ENCODE measurements around the gene POLR2E. TPM values are rescaled to one million over a fixed set of nuclear protein-coding genes. Genes with fewer than 3 reads are reported as not detected.

Gene POLR2E
- total and polyA plus RNA-seq, 9 of the 15 experiments (the other 6 are each of a cell fraction or from before 2014, with no cell fraction given): 3.4 to 413 (median 244) TPM

DNA sequence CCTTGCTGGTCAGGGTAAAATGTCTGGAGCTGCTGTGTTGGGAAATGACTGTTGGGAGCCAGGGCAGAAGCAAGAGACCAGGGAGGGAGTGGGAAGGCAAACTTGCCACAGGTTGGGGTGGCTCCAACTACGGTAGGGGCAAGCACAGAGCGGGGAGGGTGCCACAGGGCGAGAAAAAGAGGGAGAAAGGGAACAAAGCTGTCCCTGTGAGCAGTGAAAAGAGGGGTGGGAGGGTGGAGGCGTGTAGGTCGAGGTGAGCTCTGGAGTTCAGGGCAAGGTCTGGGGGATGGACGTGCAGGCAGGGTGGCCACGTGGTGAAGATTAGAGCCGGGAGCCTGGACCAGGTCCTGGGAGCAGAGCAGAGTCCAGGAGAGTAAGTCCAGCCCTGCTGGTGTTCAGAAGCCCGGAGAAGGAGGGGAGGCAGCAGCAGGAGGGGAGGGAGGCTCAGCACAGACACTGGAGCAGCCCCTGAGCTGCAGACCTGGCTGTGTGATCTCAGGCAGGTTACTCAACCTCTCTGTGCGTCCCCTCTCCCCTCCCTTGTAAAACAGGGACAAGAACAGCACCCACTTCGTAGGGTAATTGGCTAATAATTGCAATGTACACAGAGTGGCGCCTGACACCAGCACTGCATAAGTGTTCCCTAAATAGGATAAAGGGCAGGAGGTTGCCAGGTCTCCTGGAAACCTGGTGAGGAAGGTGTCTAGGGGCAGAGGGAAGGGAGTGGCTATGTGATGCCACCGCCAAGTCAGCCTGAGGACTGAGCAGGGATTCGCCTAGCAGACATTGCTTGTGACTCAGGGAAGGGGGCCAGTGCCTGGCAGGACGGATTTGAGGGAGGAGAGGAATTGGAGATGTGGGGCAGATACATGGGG, 3.2 kb upstream of the POLR2E start:
- CTCF ChIA-PET (ENCODE audit: low intra/inter-chr PET ratio): no interaction called here
- Histone ChIP-seq H2AFZ (ENCODE audit: low read depth, low read length) (peak overlapping the region; percentile 80), H3K9ac (ENCODE audit: insufficient read depth in 1 of 2, low read depth in 2 of 2, low read length in 2 of 2) (peak overlapping the region; percentile 39 to 75), H3K9me1 (ENCODE audit: control insufficient read depth, insufficient read depth, low read length) (no peaks in the 10 kb centered on the region), H3K27me3 (ENCODE audit: control insufficient read depth in 2 of 2, insufficient read depth in 2 of 2, low read length in 2 of 2) (no peaks in the 10 kb centered on the region), H3K79me2 (ENCODE audit: control insufficient read depth, insufficient read depth, low read length) (peaks cover 26% of the 10 kb centered on the region), H3K36me3 (ENCODE audit: control insufficient read depth, insufficient read depth, low read length) (peaks cover 7% of the 10 kb centered on the region; the same call in 1 of the 3 replicates), H3K4me1 (replicated peaks in 1 of 2; ENCODE audit: control insufficient read depth in 2 of 2, insufficient read depth in 2 of 2, low read length in 2 of 2) (peaks cover 44 to 60% of the 10 kb centered on the region in 2 experiments), H4K20me1 (replicated peaks; ENCODE audit: control insufficient read depth, insufficient read depth, low read length) (peaks cover 11% of the 10 kb centered on the region; the same call in 1 of the 2 replicates), H3K27ac (ENCODE audit: extremely low read depth, low read depth, low read length) (peak overlapping the region; percentile 80; the same call in 2 of the 3 replicates), H3K4me3 (no peak overlapping the region), H3K4me2 (ENCODE audit: insufficient read depth, low read length) (no peak overlapping the region), H3K9me3 (replicated peaks; ENCODE audit: control insufficient read depth, insufficient read depth, low read depth, low read length) (peaks cover 7% of the 10 kb centered on the region)
- no TSS peak for BruUV-seq (replicated peaks)
- WGBS (ENCODE audit: insufficient coverage, low coverage, missing lambda C conversion rate): 57% methylated on average over 12 of the region's 15 CpGs
- ATAC-seq: no peak
- intact Hi-C loops (cut with micrococcal nuclease) (no loop called here), in situ Hi-C loops (cut with MboI) (no loop called here)
- no peak for DNase-seq (ENCODE audit: extremely low read depth in 1 of 4, low spot score in 3 of 4)
- no peak for FAIRE-seq
- POLR2A ChIA-PET: interaction anchor here (0.5 to 1.2 kb wide), 6 partner anchors 10 to 797 kb away, joined by 3 to 4 read pairs (median 3); no protein-coding TSS in a partner anchor
- TF ChIP-seq ILF3 (IDR thresholded peaks at IDR 0.05; ENCODE audit: borderline replicate concordance): no peak
- TF ChIP-seq SMARCA5 (IDR thresholded peaks at IDR 0.05): peak; percentile 46; the same call in 1 of the 2 replicates
- no peak for TF ChIP-seq KLF1 (tag; IDR thresholded peaks at IDR 0.05)
- no peak for TF ChIP-seq NR1H2 (CRISPR knock-in tag; IDR thresholded peaks at IDR 0.05)
- TF ChIP-seq YY1 (IDR thresholded peaks at IDR 0.05; ENCODE audit: borderline replicate concordance in 1 of 3, control insufficient read depth in 1 of 3, extremely low read depth in 1 of 3, insufficient read depth in 3 of 3, insufficient read length in 1 of 3, insufficient replicate concordance in 2 of 3, low read depth in 1 of 3, low read length in 2 of 3): no peak
- TF ChIP-seq MYNN (IDR thresholded peaks at IDR 0.05): no peak
- no peak for TF ChIP-seq MYNN (CRISPR knock-in tag; IDR thresholded peaks at IDR 0.05)
- TF ChIP-seq, protein P1, sequence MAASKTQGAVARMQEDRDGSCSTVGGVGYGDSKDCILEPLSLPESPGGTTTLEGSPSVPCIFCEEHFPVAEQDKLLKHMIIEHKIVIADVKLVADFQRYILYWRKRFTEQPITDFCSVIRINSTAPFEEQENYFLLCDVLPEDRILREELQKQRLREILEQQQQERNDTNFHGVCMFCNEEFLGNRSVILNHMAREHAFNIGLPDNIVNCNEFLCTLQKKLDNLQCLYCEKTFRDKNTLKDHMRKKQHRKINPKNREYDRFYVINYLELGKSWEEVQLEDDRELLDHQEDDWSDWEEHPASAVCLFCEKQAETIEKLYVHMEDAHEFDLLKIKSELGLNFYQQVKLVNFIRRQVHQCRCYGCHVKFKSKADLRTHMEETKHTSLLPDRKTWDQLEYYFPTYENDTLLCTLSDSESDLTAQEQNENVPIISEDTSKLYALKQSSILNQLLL (CRISPR knock-in tag; IDR thresholded peaks at IDR 0.05; ENCODE audit: borderline replicate concordance): no peak
- no peak for TF ChIP-seq FOXJ3 (CRISPR knock-in tag; IDR thresholded peaks at IDR 0.05)
- TF ChIP-seq WHSC1 (IDR thresholded peaks at IDR 0.05; ENCODE audit: low read length): no peak
- no peak for TF ChIP-seq RBM17 (IDR thresholded peaks at IDR 0.05; ENCODE audit: borderline replicate concordance, low read depth, low read length)
- TF ChIP-seq STAG1 (CRISPR knock-in tag; IDR thresholded peaks at IDR 0.05; ENCODE audit: borderline replicate concordance): no peak
- TF ChIP-seq CBX3 (IDR thresholded peaks at IDR 0.05; ENCODE audit: borderline replicate concordance in 1 of 2, low read length in 2 of 2): 0 out of 3 replicates have a peak, but pooled peaks of 1 of the 2 experiments have one; percentile 33
- TF ChIP-seq MTA2 (IDR thresholded peaks at IDR 0.05; ENCODE audit: low read depth): no peak
- TF ChIP-seq ETV1 (tag; conservative IDR thresholded peaks at IDR 0.05; ENCODE audit: low read depth): no peak
- no peak for TF ChIP-seq TCFL5 (CRISPR knock-in tag; conservative IDR thresholded peaks at IDR 0.05)
- 0 out of 2 replicates have a peak, but pooled peaks have one; percentile 30 for TF ChIP-seq RAD51 (IDR thresholded peaks at IDR 0.05; ENCODE audit: borderline replicate concordance, low read depth)
- TF ChIP-seq SAFB (IDR thresholded peaks at IDR 0.05; ENCODE audit: borderline replicate concordance, low read depth, low read length): no peak
- no peak for TF ChIP-seq TGIF2 (CRISPR knock-in tag; IDR thresholded peaks at IDR 0.05)
- TF ChIP-seq ZFP36 (IDR thresholded peaks at IDR 0.05; ENCODE audit: low read depth, low read length, partially characterized antibody): peak; percentile 82
- TF ChIP-seq STAT5A (IDR thresholded peaks at IDR 0.05; ENCODE audit: borderline replicate concordance, low read length): no peak

Measured in K562 (cell line).